HG02943 (cell line): Measurements from ENCODE around the gene ANO9.
"Not testable (repeated sequence)": the region's sequence is repeated elsewhere in the genome, so short reads cannot be mapped to it uniquely, and the experiment has no call there.

Experiments used
- ATAC-seq: cut with Tn5 transposase; IDR thresholded peaks from one replicate; pipeline ENCODE4 v1.9.1; 2021; ENCODE audit warnings: mild to moderate bottlenecking, low read depth, moderate library complexity; ENCODE audit not compliant: unreplicated experiment

Gene ANO9

DNA sequence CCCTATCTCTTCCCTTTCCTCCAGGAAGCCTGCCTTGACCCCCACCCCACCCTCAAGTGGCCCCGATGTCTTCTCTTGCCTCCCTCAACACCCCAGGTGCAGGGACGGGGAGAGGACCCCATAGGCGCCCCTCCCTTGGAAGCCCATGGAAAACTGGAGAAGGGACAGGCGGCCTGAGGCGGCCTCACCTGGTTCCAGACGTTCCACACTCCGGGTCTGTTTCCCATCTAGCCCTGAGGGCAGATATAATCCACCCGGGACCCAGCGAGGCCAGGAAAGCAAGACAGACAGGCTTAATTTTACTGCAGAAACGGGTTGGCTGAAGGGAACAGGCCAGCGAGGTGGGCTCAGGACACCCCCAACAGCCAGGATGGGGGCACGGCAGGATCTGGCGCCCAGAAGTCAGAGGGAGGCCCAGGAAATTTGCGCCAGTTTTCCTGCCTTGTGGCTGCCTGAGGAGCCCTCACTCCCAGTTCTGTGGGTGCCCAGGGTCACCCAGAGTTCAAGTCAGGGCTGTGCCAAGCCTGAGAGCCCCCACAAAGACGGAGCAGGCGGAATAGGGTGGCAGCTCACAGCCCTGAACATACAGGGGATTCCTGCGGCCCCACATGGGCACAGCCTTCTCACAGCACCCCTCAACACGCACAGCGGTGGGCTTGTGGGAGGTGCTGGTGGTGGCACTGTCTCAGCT lies 24.0 kb downstream of the ANO9 start:
- no peak for ATAC-seq

- ATAC-seq, result no peak
Measured at GRCh38 chr11:416757-417621, 24.8 kb downstream of the ANO9 start.

DNA sequence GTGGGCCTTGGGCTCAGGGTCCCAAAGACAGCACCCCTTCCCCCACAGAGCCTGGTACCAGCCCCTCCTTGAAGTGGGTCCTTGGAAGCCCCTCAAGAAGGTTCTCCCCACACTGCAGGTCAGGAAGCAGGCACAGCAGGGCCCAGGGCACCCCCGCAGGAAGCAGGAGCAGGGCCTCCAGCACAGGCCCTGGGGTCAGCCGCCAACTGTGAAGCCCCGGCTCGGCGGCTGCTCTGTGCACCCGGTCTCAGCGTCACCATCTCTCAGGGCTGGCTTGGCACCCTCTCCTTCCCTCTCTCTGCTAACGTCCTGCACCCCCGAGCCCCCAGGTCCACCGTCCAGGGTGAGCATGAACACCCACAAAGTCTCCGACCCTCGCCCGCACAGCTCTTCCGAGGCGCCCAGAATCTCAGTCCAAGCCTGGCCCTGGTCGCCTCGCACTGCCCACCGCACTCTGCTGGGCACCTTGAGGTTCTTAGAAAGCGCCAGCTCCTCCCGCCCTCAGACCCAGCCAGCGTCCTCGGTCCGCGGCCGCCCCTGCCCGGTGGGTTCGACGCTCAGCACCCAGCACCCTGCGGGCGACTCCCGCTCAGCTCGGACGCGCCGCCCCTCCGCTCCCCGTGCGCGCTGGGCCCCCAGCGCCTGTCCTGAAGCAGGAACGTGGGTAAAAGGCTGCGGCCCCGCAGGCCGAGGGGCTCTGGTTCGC lies 25.6 kb downstream of the ANO9 start:
- no peak for ATAC-seq

DNA sequence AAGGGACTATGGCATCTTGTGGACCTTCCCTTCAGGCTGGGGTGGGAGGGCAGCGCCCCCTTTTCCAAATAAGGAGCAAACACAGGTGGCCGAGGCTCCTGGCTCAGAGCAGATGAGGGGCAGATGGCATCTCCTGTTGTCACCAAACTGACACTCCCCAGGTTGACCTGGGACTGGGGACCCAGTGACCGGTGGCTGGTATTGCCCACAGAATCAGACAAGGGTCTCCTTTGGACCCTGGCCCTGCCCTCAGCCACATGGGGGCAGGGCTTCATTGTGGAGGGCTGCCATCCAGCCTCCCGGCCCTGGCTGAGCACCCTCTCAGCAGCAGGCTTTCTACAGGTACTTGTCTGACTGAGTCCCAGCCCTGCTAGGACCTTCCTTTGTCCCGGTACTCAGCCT lies 26.2 kb downstream of the ANO9 start:
- ATAC-seq, result no peak

GRCh38 chr11:414318-414857 lies 27.4 kb downstream of the ANO9 start:
- no peak for ATAC-seq

- ATAC-seq, result no peak
Measured at GRCh38 chr11:413120-414081, 28.4 kb downstream of the ANO9 start.

GRCh38 chr11:412641-413119 lies 29.1 kb downstream of the ANO9 start:
- ATAC-seq, result no peak

DNA sequence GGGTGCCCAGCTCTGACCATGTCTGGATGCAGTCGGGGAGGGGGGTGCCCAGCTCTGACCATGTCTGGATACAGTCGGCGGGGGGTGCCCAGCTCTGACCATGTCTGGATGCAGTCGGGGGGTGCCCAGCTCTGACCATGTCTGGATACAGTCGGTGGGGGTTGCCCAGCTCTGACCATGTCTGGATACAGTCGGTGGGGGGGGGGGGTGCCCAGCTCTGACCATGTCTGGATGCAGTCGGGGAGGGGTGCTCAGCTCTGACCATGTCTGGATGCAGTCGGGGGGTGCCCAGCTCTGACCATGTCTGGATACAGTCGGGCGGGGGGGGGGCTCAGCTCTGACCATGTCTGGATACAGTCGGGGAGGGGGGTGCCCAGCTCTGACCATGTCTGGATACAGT lies 30.3 kb downstream of the ANO9 start:
- ATAC-seq, result not testable (repeated sequence)

DNA sequence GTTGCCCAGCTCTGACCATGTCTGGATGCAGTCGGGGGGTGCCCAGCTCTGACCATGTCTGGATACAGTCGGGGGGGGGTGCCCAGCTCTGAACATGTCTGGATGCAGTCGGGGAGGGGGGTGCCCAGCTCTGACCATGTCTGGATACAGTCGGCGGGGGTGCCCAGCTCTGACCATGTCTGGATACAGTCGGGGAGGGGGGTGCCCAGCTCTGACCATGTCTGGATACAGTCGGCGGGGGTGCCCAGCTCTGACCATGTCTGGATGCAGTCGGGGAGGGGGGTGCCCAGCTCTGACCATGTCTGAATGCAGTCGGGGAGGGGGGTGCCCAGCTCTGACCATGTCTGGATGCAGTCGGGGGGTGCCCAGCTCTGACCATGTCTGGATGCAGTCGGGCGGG lies 31.1 kb downstream of the ANO9 start:
- ATAC-seq, result not testable (repeated sequence)

GRCh38 chr11:409600-410483 lies 32.0 kb downstream of the ANO9 start:
- ATAC-seq, result no peak

GRCh38 chr11:409008-409599 lies 32.7 kb downstream of the ANO9 start:
- no peak for ATAC-seq

GRCh38 chr11:408154-409007 lies 33.4 kb downstream of the ANO9 start:
- ATAC-seq, result no peak

DNA sequence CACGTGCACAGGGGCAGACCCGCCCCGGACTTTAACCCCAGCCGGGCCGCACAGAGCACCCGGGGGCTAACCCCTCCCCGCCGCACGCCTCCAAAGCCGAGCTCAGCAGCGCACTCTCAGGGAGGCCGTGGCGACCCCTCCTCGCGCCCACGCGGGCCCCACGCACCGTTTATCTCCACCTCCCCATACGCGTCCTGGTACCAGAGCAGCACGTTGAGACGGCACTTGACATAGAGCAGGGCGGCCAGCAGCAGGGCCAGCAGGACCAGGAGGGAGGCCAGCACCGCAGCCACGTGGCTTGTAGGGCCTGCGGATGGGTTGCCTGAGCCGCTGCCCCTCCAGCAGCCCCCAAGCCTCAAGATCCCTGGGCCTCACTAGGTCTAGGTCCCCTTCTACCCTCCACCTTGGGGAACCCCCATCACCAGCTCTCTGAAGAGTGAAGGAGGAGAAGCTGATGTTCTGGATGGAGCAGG lies 34.1 kb downstream of the ANO9 start:
- no peak for ATAC-seq

DNA sequence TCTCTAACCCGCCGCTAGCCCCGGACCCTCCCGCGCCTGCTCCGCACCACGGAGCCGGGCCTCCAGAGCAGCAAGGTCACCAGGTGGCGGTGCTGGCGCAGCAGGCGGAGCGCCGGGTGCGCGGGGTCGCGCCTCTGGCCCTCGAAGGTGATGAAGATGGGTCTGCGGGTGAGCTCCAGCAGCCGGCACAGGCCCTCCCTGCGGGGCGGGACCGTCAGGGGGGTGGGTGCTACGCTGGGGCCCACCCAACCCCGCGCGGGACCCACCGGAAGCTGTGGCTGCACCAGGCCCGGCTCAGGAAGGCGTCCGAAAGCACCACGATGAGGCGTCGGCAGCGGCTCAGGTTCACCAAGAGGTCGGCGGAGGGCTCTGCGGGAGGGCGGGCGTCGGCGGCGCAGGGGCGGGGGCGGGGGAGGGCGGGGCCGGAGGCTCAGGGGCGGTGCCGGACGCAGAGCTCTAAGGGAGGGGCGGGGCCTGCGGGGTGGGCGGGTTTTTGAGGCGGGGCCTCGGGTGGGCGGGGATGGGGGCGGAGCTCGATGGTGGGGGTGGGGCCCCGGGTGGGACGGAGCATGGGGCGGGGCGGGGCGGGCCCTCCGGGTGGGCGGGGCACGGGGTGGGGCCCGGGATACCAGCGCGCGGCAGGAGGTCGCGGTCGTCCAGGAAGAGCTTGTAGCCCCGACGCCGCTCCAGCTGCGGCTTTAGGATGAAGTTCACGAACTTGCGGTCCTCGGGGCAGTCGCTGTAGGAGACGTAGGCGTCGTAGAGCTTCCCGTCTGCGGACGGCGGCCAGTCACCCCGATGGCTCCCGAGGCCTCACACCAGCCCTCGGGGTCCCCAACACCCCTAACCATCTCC lies 34.8 kb downstream of the ANO9 start:
- ATAC-seq, result no peak

- ATAC-seq, result no peak
Measured at GRCh38 chr11:405954-406795, 35.6 kb downstream of the ANO9 start.
